HepG2 (cell line): ENCODE results near the gene MBD3. TPM values are rescaled to one million over a fixed set of nuclear protein-coding genes. Genes with fewer than 3 reads are reported as not detected.

ENCODE experiments used
- ASH2L ChIP-seq: fragments of 300-600, 200-600 bp; sonication (generic); IDR thresholded peaks from 2 replicates; pipeline ENCODE4 v1.7.0; 2017; ENCODE audit warnings: low read depth, mild to moderate bottlenecking, moderate library complexity, mixed read lengths, low read length; ENCODE audit not compliant: insufficient read length
- CENPBD1 ChIP-seq: sonication (generic); formaldehyde crosslinking; IDR thresholded peaks from 2 replicates; pipeline ENCODE4 v1.8.0; 2022; ENCODE audit warnings: missing genetic modification reagents, low read depth, mild to moderate bottlenecking, borderline replicate concordance
- CSRNP2 ChIP-seq: sonication (generic); formaldehyde crosslinking; conservative IDR thresholded peaks from 2 replicates; pipeline ENCODE4 v1.8.0; 2022; ENCODE audit warnings: low read depth, missing genetic modification reagents
- ETV6 ChIP-seq: sonication (generic); formaldehyde crosslinking; conservative IDR thresholded peaks from 2 replicates; pipeline ENCODE4 v1.4.0; 2020; ENCODE audit warnings: missing genetic modification reagents
- FOXA3 ChIP-seq: IDR thresholded peaks from 2 replicates; pipeline ENCODE4 v1.6.1; 2016; ENCODE audit warnings: missing genetic modification reagents, missing compliant biosample characterization
- GPBP1L1 ChIP-seq: sonication (generic); formaldehyde crosslinking; IDR thresholded peaks from 2 replicates; pipeline ENCODE4 v1.5.0; 2020; ENCODE audit warnings: mild to moderate bottlenecking, missing genetic modification reagents
- IKZF5 ChIP-seq: IDR thresholded peaks from 2 replicates; pipeline ENCODE4 v1.6.1; 2018; ENCODE audit warnings: missing genetic modification reagents, mild to moderate bottlenecking, missing compliant biosample characterization
- MLXIP ChIP-seq: sonication (generic); formaldehyde crosslinking; IDR thresholded peaks from 2 replicates; pipeline ENCODE4 v1.9.0; 2021; ENCODE audit warnings: missing genetic modification reagents, borderline replicate concordance
- PAF1 ChIP-seq: IDR thresholded peaks from 2 replicates; pipeline ENCODE4 v1.6.1; 2016; ENCODE audit warnings: missing genetic modification reagents, missing compliant biosample characterization
- PAX8 ChIP-seq: sonication (generic); formaldehyde crosslinking; IDR thresholded peaks from 2 replicates; pipeline ENCODE4 v1.8.0; 2022; ENCODE audit warnings: mild to moderate bottlenecking, missing genetic modification reagents, borderline replicate concordance
- PHB2 ChIP-seq: fragments of 450-650 bp; IDR thresholded peaks from 2 replicates; pipeline ENCODE4 v1.6.1; 2018; ENCODE audit not compliant: partially characterized antibody
- SP5 ChIP-seq: IDR thresholded peaks from 2 replicates; pipeline ENCODE4 v1.6.1; 2016; ENCODE audit warnings: low read depth, borderline replicate concordance
- TFAP4 ChIP-seq: sonication (generic); IDR thresholded peaks from 2 replicates; pipeline ENCODE4 v1.6.1; 2016; ENCODE audit warnings: low read depth, borderline replicate concordance
- THYN1 ChIP-seq: sonication (generic); formaldehyde crosslinking; IDR thresholded peaks from 2 replicates; pipeline ENCODE4 v1.8.1; 2023; ENCODE audit warnings: low read depth, mild to moderate bottlenecking, moderate library complexity, missing genetic modification reagents, borderline replicate concordance
- ZBTB49 ChIP-seq: sonication (generic); formaldehyde crosslinking; IDR thresholded peaks from 2 replicates; pipeline ENCODE4 v1.4.0; 2020; ENCODE audit warnings: missing genetic modification reagents, borderline replicate concordance
- ZNF580 ChIP-seq: IDR thresholded peaks from 2 replicates; pipeline ENCODE4 v1.6.1; 2016; ENCODE audit warnings: low read depth, borderline replicate concordance
- polyA plus RNA-seq, 8 experiments: library from polyadenylated mRNA; depleted of rRNA in 3 of 8; stranded (reverse) in 7 of 8; unstranded in 1 of 8; fragments of >200 nt; fragmentation: Illumina TruSeq in 4 of 8; extraction: Trizol in 4 of 8; gene quantifications; 2 replicates each; pipeline versions ENCODE4 v1.2.1 to v1.2.3, GENCODE V29; 2011 to 2016; ENCODE audit warnings: low read depth in 4 of 8, missing spikeins in 1 of 8, mixed read lengths in 1 of 8; ENCODE audit not compliant: insufficient read depth in 1 of 8
- total RNA-seq, 5 experiments: library from RNA; depleted of rRNA; stranded (reverse); fragments of >200 nt; fragmentation: Illumina TruSeq; extraction: Trizol; gene quantifications; 2 replicates each; pipeline ENCODE4 v1.2.3, GENCODE V29; 2016; ENCODE audit warnings: low read depth in 1 of 5

MBD3 gene
- total and polyA plus RNA-seq, 2 of the 13 experiments (the other 11 are each of a cell fraction or from before 2014, with no cell fraction given): 21.2 to 76.9 TPM

GRCh38 chr19:1590641-1591397 is 1.8 kb downstream of the MBD3 start (continued):
- no peak for TF ChIP-seq CENPBD1 (CRISPR knock-in tag)
- TF ChIP-seq CSRNP2 (CRISPR knock-in tag): no peak
- no peak for TF ChIP-seq GPBP1L1
- TF ChIP-seq MLXIP (CRISPR knock-in tag): no peak
- TF ChIP-seq ETV6 (CRISPR knock-in tag): no peak
- 0 out of 2 replicates have a peak, but pooled peaks have one; percentile 13 for TF ChIP-seq IKZF5 (CRISPR knock-in tag)
- TF ChIP-seq ZNF580 (CRISPR knock-in tag): peak; percentile 26; the same call in 1 of the 2 replicates
- TF ChIP-seq ZBTB49: no peak
- TF ChIP-seq PHB2: no peak
- no peak for TF ChIP-seq PAF1 (CRISPR knock-in tag)
- TF ChIP-seq FOXA3 (CRISPR knock-in tag): no peak
- no peak for TF ChIP-seq ASH2L
- no peak for TF ChIP-seq THYN1 (CRISPR knock-in tag)
- no peak for TF ChIP-seq SP5
- TF ChIP-seq TFAP4: no peak
- TF ChIP-seq PAX8 (CRISPR knock-in tag): no peak
